ENCODE measurements around the gene CD3D.

CD3D gene

GRCh38 chr11:118304227-118304567 lies 38.3 kb downstream of the CD3D start:
- DNase-seq (ENCODE audit: low read depth): no peak

- DNase-seq (ENCODE audit: low read depth): no peak
These were observed 40.8 kb downstream of the CD3D start for GRCh38 chr11:118301600-118302195.

GRCh38 chr11:118295815-118296454 lies 46.6 kb downstream of the CD3D start:
- DNase-seq (ENCODE audit: low read depth): no peak

- no peak for DNase-seq (ENCODE audit: low read depth)
These were observed 47.3 kb downstream of the CD3D start for GRCh38 chr11:118295199-118295598.

- no peak for DNase-seq (ENCODE audit: low read depth)
These were observed 48.5 kb downstream of the CD3D start for GRCh38 chr11:118294053-118294452.

- no peak for DNase-seq (ENCODE audit: low read depth)
These were observed 50.9 kb downstream of the CD3D start for GRCh38 chr11:118291477-118292135.

- no peak for DNase-seq (ENCODE audit: low read depth)
These were observed 51.6 kb downstream of the CD3D start for GRCh38 chr11:118290923-118291322.

GRCh38 chr11:118289401-118289800 lies 53.1 kb downstream of the CD3D start:
- no peak for DNase-seq (ENCODE audit: low read depth)
